HG02571 (cell line): ENCODE data around the gene ATP6V0E1.
"Not testable (repeated sequence)": the region's sequence is repeated elsewhere in the genome, so short reads cannot be mapped to it uniquely, and the experiment has no call there.

ENCODE experiments used
- ATAC-seq: cut with Tn5 transposase; IDR thresholded peaks from one replicate; pipeline ENCODE4 v1.9.1; 2021; ENCODE audit warnings: mild to moderate bottlenecking, moderate library complexity; ENCODE audit not compliant: unreplicated experiment

The ATP6V0E1 gene

GRCh38 chr5:173069671-173070070, 86.1 kb downstream of the ATP6V0E1 start:
- ATAC-seq: no peak

GRCh38 chr5:173075137-173075843, 91.7 kb downstream of the ATP6V0E1 start:
- no peak for ATAC-seq

GRCh38 chr5:173075970-173076369, 92.4 kb downstream of the ATP6V0E1 start:
- ATAC-seq: no peak

- not testable (repeated sequence) for ATAC-seq
Observed at GRCh38 chr5:173076471-173076870, 92.9 kb downstream of the ATP6V0E1 start.

GRCh38 chr5:173078878-173079277, 95.3 kb downstream of the ATP6V0E1 start:
- ATAC-seq: no peak
